ENCODE data around the gene ASPRV1. TPM values are rescaled to one million over a fixed set of nuclear protein-coding genes. Genes with fewer than 3 reads are reported as not detected.

ASPRV1 gene
- polyA plus RNA-seq, 1 of the 3 experiments (the other 2 are of a cell fraction): 0.20 TPM

DNA sequence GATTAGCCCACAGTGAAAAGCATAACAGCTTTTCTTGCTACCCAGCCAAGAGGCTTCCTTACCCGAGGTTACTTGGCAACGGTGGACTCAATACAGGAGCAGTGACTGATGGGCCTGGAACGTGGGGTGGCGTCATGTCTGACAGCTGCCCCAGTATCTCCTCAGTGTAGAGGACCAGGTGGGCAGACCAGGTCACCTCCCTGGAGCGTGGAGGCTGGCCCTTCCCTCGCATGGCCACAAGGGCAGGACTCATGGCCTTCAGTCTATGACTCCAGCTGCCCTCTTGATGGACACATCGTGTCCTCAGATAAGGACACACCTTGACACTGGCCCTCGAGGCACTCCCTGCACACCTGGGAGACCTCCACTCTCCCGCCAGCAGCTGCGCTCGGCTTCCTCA lies 6.4 kb downstream of the ASPRV1 start (continued):
- TF ChIP-seq YY1 (IDR thresholded peaks at IDR 0.05; ENCODE audit: low read depth) (no peak), NRF1 (IDR thresholded peaks at IDR 0.05; ENCODE audit: low read depth, low read length) (no peak), RFX5 (IDR thresholded peaks at IDR 0.05; ENCODE audit: low read length) (no peak), TAF1 (IDR thresholded peaks at IDR 0.05; ENCODE audit: borderline replicate concordance, low read depth, low read length) (no peak), RXRA (IDR thresholded peaks at IDR 0.05; ENCODE audit: borderline replicate concordance, low read depth) (no peak)
- TF ChIP-seq, protein P1, sequence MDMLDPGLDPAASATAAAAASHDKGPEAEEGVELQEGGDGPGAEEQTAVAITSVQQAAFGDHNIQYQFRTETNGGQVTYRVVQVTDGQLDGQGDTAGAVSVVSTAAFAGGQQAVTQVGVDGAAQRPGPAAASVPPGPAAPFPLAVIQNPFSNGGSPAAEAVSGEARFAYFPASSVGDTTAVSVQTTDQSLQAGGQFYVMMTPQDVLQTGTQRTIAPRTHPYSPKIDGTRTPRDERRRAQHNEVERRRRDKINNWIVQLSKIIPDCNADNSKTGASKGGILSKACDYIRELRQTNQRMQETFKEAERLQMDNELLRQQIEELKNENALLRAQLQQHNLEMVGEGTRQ (IDR thresholded peaks at IDR 0.05; ENCODE audit: borderline replicate concordance, low read depth, low read length): no peak
- TF ChIP-seq, protein P2, sequence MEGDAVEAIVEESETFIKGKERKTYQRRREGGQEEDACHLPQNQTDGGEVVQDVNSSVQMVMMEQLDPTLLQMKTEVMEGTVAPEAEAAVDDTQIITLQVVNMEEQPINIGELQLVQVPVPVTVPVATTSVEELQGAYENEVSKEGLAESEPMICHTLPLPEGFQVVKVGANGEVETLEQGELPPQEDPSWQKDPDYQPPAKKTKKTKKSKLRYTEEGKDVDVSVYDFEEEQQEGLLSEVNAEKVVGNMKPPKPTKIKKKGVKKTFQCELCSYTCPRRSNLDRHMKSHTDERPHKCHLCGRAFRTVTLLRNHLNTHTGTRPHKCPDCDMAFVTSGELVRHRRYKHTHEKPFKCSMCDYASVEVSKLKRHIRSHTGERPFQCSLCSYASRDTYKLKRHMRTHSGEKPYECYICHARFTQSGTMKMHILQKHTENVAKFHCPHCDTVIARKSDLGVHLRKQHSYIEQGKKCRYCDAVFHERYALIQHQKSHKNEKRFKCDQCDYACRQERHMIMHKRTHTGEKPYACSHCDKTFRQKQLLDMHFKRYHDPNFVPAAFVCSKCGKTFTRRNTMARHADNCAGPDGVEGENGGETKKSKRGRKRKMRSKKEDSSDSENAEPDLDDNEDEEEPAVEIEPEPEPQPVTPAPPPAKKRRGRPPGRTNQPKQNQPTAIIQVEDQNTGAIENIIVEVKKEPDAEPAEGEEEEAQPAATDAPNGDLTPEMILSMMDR (IDR thresholded peaks at IDR 0.05): no peak
- TF ChIP-seq, protein P3, sequence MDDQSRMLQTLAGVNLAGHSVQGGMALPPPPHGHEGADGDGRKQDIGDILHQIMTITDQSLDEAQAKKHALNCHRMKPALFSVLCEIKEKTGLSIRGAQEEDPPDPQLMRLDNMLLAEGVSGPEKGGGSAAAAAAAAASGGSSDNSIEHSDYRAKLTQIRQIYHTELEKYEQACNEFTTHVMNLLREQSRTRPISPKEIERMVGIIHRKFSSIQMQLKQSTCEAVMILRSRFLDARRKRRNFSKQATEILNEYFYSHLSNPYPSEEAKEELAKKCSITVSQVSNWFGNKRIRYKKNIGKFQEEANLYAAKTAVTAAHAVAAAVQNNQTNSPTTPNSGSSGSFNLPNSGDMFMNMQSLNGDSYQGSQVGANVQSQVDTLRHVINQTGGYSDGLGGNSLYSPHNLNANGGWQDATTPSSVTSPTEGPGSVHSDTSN (IDR thresholded peaks at IDR 0.05): no peak

DNA sequence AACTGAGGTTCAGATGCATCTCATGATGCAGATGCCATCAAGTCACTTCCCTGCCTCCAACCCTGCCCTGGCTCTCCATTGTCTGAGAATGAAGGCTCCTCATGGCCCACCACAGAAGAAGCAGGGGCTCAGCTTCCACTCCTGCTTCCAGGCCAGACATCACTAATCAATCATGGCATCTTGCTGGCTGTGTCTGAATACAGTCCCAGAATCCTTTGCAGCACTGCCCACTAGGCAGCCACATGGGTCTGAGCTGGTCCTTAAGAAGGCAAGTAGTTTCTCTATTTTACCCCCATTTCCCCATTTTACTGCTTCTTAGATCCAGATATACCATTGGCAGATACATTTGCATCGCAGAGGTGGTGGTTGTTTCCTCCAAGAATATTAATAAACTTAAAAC lies 7.3 kb downstream of the ASPRV1 start:
- H3F3A ChIP-seq (replicated peaks; ENCODE audit: insufficient read depth): no peaks in the 10 kb centered on the region
- H3K36me3 ChIP-seq (replicated peaks in 1 of 2; ENCODE audit: control insufficient read depth in 1 of 2, insufficient read depth in 2 of 2, low read length in 1 of 2): no peaks in the 10 kb centered on the region
- H3K4me1 ChIP-seq (ENCODE audit: control insufficient read depth in 1 of 2, insufficient read depth in 2 of 2, low read depth in 1 of 2, low read length in 1 of 2): no peaks in the 10 kb centered on the region
- CTCF ChIA-PET: interaction anchor here (1.1 kb wide), 1 partner anchor 13 kb away, joined by 3 read pairs; no protein-coding TSS in a partner anchor
- WGBS (ENCODE audit: low lambda C conversion rate): 95% methylated on average over 1 of the region's 1 CpG
- H3K9me2 ChIP-seq: no peaks in the 10 kb centered on the region
- peaks cover 12% of the 10 kb centered on the region; the same call in 1 of the 2 replicates for H3K27me3 ChIP-seq (ENCODE audit: insufficient read depth)
- H4K20me1 ChIP-seq (ENCODE audit: insufficient read depth): no peaks in the 10 kb centered on the region
- H2AFZ ChIP-seq (ENCODE audit: low read depth): no peak overlapping the region
- no peak for DNase-seq
- no peak overlapping the region for H3K27ac ChIP-seq (ENCODE audit: low read depth in 2 of 2, low read length in 1 of 2)
- no peak overlapping the region for H3K4me2 ChIP-seq
- H3K79me2 ChIP-seq (ENCODE audit: insufficient read depth): no peaks in the 10 kb centered on the region
- POLR2A ChIA-PET: no interaction called here
- H3K9ac ChIP-seq: no peak overlapping the region
- no peaks in the 10 kb centered on the region for H3K9me3 ChIP-seq
- H3K4me3 ChIP-seq (ENCODE audit: low read depth in 2 of 2, low read length in 1 of 2): no peak overlapping the region
- TF ChIP-seq RFX5 (IDR thresholded peaks at IDR 0.05; ENCODE audit: low read length) (no peak), YY1 (IDR thresholded peaks at IDR 0.05; ENCODE audit: low read depth) (no peak), RCOR1 (IDR thresholded peaks at IDR 0.05; ENCODE audit: low read length) (no peak), SIN3A (IDR thresholded peaks at IDR 0.05; ENCODE audit: borderline replicate concordance, low read depth, low read length) (no peak), TAF1 (IDR thresholded peaks at IDR 0.05; ENCODE audit: borderline replicate concordance, low read depth, low read length) (no peak)
- TF ChIP-seq, protein P4, sequence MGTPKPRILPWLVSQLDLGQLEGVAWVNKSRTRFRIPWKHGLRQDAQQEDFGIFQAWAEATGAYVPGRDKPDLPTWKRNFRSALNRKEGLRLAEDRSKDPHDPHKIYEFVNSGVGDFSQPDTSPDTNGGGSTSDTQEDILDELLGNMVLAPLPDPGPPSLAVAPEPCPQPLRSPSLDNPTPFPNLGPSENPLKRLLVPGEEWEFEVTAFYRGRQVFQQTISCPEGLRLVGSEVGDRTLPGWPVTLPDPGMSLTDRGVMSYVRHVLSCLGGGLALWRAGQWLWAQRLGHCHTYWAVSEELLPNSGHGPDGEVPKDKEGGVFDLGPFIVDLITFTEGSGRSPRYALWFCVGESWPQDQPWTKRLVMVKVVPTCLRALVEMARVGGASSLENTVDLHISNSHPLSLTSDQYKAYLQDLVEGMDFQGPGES (IDR thresholded peaks at IDR 0.05; ENCODE audit: low read depth, low read length): no peak
